Ascending aorta (tissue), 2 donors: ENCODE results near the gene TP53I3. TPM values are rescaled to one million over a fixed set of nuclear protein-coding genes. Genes with fewer than 3 reads are reported as not detected.

Experiments
- DNase-seq, 2 donors: peaks; one replicate each; pipeline ENCODE4 v3.0.0-alpha.2; 2019; ENCODE audit warnings: low spot score in 2 of 2
- H3K27ac ChIP-seq, 2 donors: fragments of 200-600 bp; sonication (generic); one replicate each; pipeline ENCODE4 v1.5.1; 2016 to 2017; ENCODE audit warnings: mild to moderate bottlenecking in 1 of 2
- H3K27me3 ChIP-seq: fragments of 200-600 bp; sonication (generic); one replicate; pipeline ENCODE4 v1.5.1; 2017
- H3K36me3 ChIP-seq, 2 donors: fragments of 200-600 bp; sonication (generic); one replicate each; pipeline ENCODE4 v1.5.1; 2016
- H3K4me1 ChIP-seq, 2 donors: fragments of 200-600 bp; sonication (generic); one replicate each; pipeline ENCODE4 v1.5.1; 2016 to 2017; ENCODE audit warnings: mild to moderate bottlenecking in 1 of 2
- H3K4me3 ChIP-seq, 2 donors: fragments of 200-600 bp; sonication (generic); one replicate each; pipeline ENCODE4 v1.5.1; 2016 to 2017; ENCODE audit warnings: mild to moderate bottlenecking in 1 of 2
- H3K9me3 ChIP-seq, 2 donors: fragments of 200-600 bp; sonication (generic); one replicate each; pipeline ENCODE4 v1.5.1; 2016
- CTCF ChIP-seq, 3 experiments: fragments of 200-600 bp in 2 of 3; fragments of 450-650 bp in 1 of 3; sonication (generic) in 2 of 3; IDR thresholded peaks; one replicate each; pipeline ENCODE4 v1.5.1; 2016 to 2019; ENCODE audit warnings: antibody characterized with exemption in 3 of 3, mild to moderate bottlenecking in 1 of 3, moderate library complexity in 1 of 3
- intact Hi-C: fragments of 100-400 bp; cut with DNase I; formaldehyde crosslinking; loops from one replicate; pipeline ENCODE4 v1.15.1; 2023
- total RNA-seq: library from RNA; depleted of rRNA; stranded (reverse); fragments of >200 nt; gene quantifications from one replicate; pipeline ENCODE4 v1.1.0, GENCODE V29; 2016

TP53I3 gene
- total RNA-seq, 1 donor from 2014 or later: 1.6 TPM

GRCh38 chr2:24082787-24083566, 1.7 kb downstream of the TP53I3 start:
- H3K9me3 ChIP-seq: no peaks in the 10 kb centered on the region
- H3K27me3 ChIP-seq: no peaks in the 10 kb centered on the region
- H3K36me3 ChIP-seq: peaks cover 9 to 27% of the 10 kb centered on the region in 2 donors
- H3K4me1 ChIP-seq: peaks cover 0 to 9% of the 10 kb centered on the region in 2 donors
- no peak for TF ChIP-seq CTCF (IDR thresholded peaks at IDR 0.05)
- DNase-seq: no peak
- peak overlapping the region in 1 of 2 donors; percentile 80 for H3K4me3 ChIP-seq
- peak overlapping the region; percentile 77 to 92 for H3K27ac ChIP-seq
- intact Hi-C loops: loop anchor here (5.0 kb wide), 1 partner anchor 261 kb away; no protein-coding TSS in a partner anchor

DNA sequence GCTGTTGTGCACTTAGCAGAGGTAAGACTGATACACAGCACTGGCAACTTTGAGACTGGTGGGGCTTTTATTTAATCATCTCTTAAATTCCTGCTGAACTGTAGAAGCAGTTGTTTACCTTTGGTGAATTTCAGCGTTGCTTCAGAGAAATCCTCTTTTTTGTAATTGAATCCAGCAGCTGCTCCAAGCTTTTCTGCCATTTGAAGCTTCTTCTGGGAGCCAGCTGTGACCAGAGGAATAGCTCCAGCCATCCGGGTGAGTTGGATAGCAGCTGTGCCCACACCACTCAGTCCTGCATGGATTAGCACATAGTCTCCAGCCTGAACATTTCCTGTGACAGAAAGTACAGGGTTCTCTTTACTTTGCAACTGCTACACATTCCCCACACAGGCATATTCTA, 3.9 kb downstream of the TP53I3 start:
- Histone ChIP-seq H3K27ac (no peak overlapping the region), H3K27me3 (no peaks in the 10 kb centered on the region), H3K9me3 (no peaks in the 10 kb centered on the region), H3K4me1 (peaks cover 0 to 9% of the 10 kb centered on the region in 2 donors), H3K4me3 (no peak overlapping the region), H3K36me3 (peaks cover 9 to 18% of the 10 kb centered on the region in 2 donors)
- no peak for TF ChIP-seq CTCF (IDR thresholded peaks at IDR 0.05)
- intact Hi-C loops: loop anchor here (5.0 kb wide), 1 partner anchor 258 kb away; no protein-coding TSS in a partner anchor
- DNase-seq: no peak

GRCh38 chr2:24077879-24078278, 6.8 kb downstream of the TP53I3 start:
- Histone ChIP-seq H3K27ac (peak overlapping the region; percentile 92 to 94), H3K36me3 (peaks cover 9 to 31% of the 10 kb centered on the region in 2 donors), H3K4me3 (peak overlapping the region in 1 of 2 donors; percentile 79), H3K9me3 (no peaks in the 10 kb centered on the region), H3K27me3 (no peaks in the 10 kb centered on the region), H3K4me1 (peaks cover 2 to 4% of the 10 kb centered on the region in 2 donors)
- DNase-seq: no peak
- intact Hi-C loops: loop anchor here (2.0 kb wide), 1 partner anchor 45 kb away; the partner anchor contains the start of genes FAM228B and PFN4
- TF ChIP-seq CTCF (IDR thresholded peaks at IDR 0.05): no peak

DNA sequence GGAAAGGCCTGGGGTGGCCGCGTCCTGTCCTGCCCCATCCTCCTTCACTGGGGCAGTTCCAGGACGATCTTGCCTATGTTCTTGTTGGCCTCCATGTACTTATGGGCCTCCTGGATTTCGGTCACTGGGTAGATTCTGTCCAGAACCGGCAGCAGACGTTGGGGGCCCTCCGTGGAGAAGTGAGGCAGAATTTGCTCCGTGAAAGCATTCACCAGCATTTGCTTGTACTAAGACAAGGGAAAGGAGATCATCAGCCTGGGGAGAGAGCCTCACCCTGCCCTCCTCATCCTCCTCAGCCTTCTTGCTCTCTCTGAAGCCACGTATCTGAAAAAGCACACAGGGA, 7.1 kb downstream of the TP53I3 start:
- Histone ChIP-seq H3K27ac (peak overlapping the region; percentile 92 to 94), H3K9me3 (no peaks in the 10 kb centered on the region), H3K36me3 (peaks cover 9 to 31% of the 10 kb centered on the region in 2 donors), H3K4me1 (peaks cover 2 to 4% of the 10 kb centered on the region in 2 donors), H3K27me3 (no peaks in the 10 kb centered on the region), H3K4me3 (peak overlapping the region; percentile 57 to 79)
- intact Hi-C loops: loop anchor here (2.0 kb wide), 1 partner anchor 45 kb away; the partner anchor contains the start of genes FAM228B and PFN4
- no peak for DNase-seq
- no peak for TF ChIP-seq CTCF (IDR thresholded peaks at IDR 0.05)

DNA sequence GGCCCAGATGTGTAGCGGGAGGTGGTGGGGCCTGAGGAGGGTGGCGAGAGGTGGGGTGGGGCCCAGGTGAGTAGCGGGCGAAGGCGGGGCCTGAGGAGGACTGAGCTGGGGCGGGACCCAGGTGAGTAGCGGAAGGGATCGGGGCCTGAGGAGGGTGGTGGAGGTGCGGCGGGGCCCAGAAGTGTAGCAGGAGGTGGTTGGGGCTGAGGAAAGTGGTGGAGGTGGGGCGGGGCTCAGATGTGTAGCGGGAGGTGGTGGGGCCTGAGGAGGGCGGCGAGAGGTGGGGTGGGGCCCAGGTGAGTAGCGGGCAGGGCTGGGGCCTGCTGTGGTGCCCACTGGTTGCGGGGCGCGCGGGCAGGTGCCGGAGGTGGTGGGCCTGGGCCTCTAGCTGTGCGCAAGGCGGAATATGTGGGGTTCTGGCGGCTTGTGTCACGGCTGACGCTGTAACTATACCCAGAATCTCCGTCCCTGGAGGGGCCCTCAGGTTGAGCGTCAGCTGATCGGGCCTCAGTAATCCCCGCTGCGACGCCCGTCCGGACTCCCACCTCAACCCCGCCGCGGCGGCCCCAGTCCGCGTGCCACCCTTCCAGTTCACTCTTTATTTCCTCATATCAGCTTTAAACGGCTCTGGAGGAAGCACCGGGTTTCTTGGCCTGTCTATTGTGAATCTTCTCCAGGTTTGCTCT, 7.6 kb downstream of the TP53I3 start:
- intact Hi-C loops: loop anchor here (1.0 to 2.0 kb wide), 4 partner anchors 7 to 150 kb away; partner anchors contain the start of genes ATAD2B, FAM228B, PFN4 and TP53I3
- no peak for TF ChIP-seq CTCF (IDR thresholded peaks at IDR 0.05)
- peak overlapping the region; percentile 57 to 79 for H3K4me3 ChIP-seq
- DNase-seq: peak in 1 of 2 donors; percentile 68
- H3K9me3 ChIP-seq: no peaks in the 10 kb centered on the region
- H3K27ac ChIP-seq: peak overlapping the region; percentile 92 to 94
- peaks cover 9 to 29% of the 10 kb centered on the region in 2 donors for H3K36me3 ChIP-seq
- no peaks in the 10 kb centered on the region for H3K27me3 ChIP-seq
- peaks cover 2 to 4% of the 10 kb centered on the region in 2 donors for H3K4me1 ChIP-seq
